Suppressor macrophage treated with lipopolysaccharide for 1 hour (primary cell): ENCODE data around the gene TAF4B.

Experiments
- DNase-seq, 3 donors: peaks; one replicate each; pipeline ENCODE4 v3.0.0-alpha.2; 2020 to 2022

The TAF4B gene

DNA sequence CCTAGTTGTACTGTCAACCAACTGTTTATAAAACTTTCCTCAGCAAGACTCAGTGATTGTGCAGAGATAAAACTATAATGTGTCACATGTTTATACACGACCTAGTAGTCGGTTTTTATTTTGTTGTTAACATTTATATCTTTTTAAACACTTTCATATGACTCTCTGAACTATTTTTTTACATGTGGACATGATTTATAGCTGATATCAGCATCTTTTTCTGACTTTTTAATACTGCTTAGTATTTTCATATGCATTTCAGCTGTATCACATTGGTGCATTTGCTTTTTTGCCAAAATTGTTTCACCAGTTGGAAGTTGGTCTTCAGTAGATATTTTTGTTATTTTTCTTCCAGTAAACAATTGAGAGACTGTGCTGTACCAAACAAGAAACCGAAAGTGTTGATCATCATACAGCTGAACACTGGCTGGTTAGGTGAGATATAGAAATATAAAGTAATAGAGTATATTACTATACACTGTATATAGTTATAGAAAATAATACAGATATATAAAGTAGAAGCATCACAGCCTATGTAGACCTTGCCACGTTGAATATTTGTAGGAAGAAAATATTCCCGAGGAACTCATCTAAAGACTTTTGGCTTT is 167.9 kb downstream of the TAF4B start:
- DNase-seq = no peak

DNA sequence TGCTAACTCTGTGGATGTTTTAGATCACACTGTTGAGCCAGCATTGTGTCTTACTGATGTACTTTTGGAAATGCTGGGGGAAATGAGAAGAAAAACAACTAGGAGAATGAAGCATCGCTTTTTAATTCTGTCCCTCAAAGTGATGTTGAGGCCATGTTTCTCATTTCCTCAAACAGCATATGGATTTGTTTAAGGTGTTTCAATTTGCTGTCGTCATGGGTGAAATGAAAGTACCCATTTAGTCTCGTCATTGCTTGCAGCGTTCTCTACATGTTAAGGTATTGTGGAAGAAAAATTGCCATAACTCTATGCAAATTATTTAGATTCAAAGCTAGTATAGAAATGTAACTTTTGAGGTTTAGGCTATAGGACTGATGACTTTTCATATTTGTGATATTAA is 170.8 kb downstream of the TAF4B start:
- DNase-seq = no peak

DNA sequence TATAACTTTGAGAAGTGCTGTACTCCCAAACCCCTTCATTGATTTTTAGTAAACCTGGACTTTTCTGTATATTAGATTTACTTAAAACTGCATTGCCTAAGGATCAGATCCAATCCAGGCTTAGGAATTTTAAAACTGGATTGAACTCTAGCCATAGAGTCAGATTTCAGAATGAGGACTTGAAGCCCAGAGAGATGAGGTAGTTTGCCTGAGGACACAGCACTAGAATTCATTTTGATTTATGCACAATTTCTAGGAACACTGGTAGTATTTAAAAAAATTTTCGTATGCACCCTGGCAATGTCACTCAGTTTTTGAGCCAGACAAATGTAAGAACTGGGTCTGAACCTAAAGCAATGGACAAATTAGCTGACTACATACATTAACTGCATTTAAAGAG is 177.2 kb downstream of the TAF4B start:
- DNase-seq = no peak

DNA sequence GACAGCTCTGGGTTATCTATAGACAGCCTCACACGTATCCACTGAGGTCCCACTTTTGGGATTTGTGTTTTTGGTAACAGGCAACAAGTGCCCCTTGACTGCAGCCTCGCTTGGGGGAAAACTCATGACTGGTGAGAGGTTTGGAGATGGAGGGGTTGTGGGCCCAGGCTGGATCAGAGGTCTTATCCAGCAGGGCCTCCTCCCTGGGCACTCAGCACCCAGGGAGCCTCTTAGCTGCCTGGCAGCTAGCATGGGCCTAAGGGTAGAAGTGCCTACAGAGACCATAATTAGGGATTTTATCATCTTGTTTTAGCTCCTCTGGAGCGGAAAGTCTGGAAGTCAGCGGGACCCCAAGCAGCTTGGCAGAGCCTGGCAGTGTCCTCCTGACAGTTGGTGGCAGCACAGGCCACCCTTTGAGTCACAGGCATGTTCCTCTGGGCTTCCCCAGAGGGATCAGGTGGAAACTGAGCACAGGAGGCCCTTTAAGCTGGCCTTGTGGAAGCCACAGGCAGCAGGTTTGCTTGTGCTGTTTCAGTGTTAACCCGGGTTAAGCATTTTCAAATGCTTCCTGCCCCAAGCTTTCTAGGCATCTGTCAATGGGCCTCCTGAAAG is 179.1 kb downstream of the TAF4B start:
- DNase-seq = peak in 1 of 3 donors; percentile 12

GRCh38 chr18:26406324-26406723 is 180.1 kb downstream of the TAF4B start:
- DNase-seq = no peak

DNA sequence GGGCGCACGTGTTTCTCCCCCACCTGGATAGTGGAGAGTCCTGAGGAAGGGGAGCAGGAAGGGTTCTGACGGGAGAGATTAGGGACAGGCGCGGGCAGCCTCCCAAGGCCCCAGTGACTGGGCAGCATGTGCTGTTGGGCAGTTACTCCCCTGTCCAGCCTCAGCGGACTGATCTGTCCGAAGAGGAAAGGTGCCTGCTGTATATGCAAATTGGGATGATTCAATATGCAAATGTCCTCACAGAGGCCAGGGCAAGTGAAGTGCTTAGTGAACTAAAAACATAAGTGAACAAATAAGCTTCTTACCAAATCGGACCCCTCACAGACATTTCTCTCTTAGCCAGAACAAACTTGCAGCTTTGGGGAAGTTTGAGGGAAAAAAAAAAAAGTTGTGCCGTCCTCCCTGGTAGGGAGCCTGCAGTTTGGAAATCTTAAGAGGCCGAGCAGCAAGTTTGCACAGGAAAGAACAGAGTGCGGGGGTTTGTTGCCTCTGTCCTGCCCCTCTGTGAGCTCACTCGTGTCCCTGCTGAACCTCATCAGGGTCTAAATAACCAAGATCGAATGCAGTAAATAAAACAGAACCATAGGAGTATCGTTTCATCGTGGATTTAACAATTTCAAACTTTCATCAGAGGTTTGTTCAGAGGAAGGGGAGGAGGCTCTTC is 180.7 kb downstream of the TAF4B start:
- no peak for DNase-seq

GRCh38 chr18:26407736-26408601 is 181.7 kb downstream of the TAF4B start:
- DNase-seq = no peak

DNA sequence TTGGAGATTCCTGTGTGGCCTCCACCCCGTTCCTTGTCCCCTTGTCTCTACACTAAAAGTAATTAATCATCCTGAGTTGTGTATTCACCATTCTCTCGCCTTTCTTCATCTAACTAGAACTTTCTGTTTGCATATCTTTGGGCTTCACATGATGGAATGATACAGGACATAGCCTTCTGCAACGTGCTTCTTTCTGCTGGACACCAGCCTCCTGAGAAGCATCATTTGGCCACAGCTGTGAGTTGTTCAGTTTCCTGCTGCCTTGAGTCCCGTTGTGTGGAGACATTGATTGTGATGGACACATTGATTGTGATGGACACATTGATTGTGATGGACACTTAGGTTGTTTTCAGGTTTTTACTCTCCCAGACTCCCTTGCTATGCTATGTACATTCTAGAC is 182.8 kb downstream of the TAF4B start:
- DNase-seq = no peak

DNA sequence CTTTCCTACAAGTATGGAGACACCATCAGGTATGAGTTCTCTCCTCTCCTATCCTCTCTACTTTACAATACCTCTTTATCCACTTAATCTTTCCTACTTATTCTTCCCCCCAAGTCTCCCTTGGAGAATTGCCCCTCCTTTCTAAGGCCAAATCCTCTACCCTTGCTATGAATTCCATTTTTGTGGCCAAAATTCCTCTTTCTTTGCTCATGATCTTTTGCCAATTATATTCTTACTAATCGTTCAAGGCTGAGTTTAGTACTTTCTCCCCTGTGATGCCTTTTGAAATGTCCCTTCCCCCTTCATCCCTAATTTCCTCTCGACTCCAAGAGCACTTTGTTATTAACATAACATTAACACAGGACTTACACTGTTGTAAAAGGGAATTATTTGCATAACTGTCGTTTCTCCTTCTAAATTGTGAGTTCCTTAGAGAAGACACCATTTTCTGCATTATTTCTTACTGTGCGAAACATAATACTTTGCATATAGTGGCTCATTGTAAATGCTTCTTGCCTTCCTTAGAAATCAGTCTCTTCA is 188.7 kb downstream of the TAF4B start:
- no peak for DNase-seq

GRCh38 chr18:26415631-26416030 is 189.4 kb downstream of the TAF4B start:
- DNase-seq = no peak

- DNase-seq = no peak
These were observed 190.5 kb downstream of the TAF4B start for GRCh38 chr18:26416652-26417150.

- no peak for DNase-seq
These were observed 190.9 kb downstream of the TAF4B start for GRCh38 chr18:26417190-26417589.

- DNase-seq = no peak
These were observed 192.0 kb downstream of the TAF4B start for GRCh38 chr18:26418225-26418624.

DNA sequence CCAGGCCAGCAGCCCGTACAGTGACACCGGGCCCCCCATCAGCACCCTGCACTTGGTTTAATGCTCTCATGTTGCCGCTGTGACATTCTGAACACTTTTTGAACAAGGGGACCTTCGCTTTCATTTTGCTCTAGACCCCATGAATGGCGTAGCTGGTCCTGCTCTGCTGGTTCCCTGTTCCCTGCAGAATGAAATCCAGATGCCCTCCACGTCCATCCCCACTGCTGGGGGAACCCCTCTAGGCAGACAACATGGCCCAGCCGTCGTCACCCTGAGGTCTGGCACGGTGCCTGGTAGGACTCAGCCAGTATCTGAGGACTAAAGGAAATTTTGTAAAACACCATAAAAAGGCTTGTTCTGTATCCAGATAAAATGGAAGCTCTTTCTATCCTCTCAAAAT is 193.5 kb downstream of the TAF4B start:
- DNase-seq = no peak

DNA sequence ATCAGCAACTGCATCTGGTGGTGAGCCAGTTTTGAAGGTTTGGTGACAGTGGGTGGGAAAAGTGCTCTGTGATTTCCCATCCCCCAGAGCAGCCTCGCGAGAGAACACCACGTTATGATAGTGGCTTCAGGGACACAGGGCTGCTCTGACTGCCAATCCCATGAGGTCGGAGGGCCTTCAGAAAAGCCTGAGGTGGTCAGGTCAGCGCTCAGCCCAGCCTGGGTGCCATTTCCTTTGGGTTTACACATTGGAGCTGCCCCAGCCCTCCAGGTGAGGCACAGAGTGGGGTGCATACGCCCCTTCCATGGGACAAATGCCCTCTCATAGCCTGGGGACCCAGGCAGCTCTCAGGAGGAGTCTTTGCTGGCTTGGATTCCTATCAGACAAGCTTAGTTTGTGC is 195.3 kb downstream of the TAF4B start:
- no peak for DNase-seq

- no peak for DNase-seq
These were observed 195.7 kb downstream of the TAF4B start for GRCh38 chr18:26421931-26422330.

- DNase-seq = no peak
These were observed 196.4 kb downstream of the TAF4B start for GRCh38 chr18:26422472-26423162.

DNA sequence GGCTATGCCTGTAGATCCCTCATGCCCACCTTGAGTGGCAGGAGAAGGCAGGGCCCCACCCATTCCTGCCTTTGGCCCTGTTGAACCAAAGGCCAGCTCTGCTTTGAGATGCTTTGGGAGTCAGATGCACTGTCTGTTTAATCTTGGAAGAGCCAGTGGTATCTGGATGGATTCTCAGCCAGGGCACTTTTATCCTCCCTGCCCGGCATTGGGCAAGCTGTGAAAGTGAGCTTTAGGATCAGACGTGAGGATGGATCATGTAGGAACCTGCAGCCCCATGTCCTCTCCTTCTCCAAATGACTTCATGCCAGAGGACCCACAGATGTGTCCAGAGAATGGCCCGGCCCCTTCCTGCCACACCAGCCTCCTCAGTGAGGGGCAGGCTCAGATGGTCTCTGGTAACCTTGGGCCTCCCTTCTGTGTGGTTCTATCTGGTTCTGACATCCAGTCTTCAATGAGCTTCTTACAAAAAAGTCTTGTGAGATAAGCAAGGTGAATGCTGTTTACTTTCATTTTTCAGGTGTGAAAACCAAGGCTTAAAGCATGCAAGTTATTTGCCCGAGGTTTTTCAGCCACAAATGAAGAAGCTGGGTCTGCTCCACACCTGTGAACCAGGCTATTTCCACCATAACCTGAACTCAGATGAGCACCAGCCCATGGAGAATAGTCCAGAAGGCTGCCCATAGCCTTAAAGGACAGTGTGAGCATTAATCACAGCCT is 198.3 kb downstream of the TAF4B start:
- no peak for DNase-seq

GRCh38 chr18:26425148-26425531 is 198.9 kb downstream of the TAF4B start:
- peak in 2 of 3 donors; percentile 0 to 11 for DNase-seq

DNA sequence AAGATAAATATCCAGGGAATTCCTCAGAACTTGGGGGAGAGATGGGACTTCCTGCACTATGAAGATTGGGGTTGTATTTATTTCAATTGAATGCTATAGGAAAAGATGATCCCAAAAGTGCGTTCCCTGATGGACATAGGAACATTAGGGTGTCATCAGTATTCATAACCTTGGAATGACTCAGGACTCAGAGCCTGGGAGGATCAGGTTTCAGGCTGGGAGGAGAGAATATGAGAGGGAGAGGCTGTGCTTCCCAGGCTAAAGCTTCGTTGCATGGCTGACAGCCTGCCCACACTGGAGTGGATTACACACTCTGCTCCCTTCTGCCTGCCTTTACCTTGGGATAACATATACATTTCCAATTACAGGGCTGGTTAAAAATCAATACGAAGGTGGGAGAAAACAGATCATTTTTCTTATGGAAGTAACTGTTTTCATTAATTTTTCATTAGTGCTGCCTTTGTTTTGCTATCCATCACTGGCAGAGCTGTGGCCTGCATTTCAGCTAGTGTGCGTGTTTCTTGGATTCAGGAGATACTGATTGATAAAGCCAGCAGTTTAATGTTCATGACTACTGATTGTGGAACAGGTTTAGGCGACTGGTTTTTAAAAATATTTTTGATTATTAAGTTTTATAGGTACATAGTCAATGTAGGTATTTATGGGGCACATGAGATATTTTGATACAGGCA is 203.4 kb downstream of the TAF4B start:
- DNase-seq = no peak
